Small intestine (tissue), 7 donors: Measurements from ENCODE around the gene CYTIP. TPM values are rescaled to one million over a fixed set of nuclear protein-coding genes. Genes with fewer than 3 reads are reported as not detected.
A peak's percentile ranks its signal among the peaks of the same experiment; 100 is the strongest.

ENCODE experiments used
- DNase-seq, 2 donors: peaks; one replicate each; pipeline versions ENCODE4 v3.0.0 to v3.0.0-alpha.2; 2013
- FAIRE-seq: peaks from 2 replicates; lab custom pipeline; 2012; peaks lifted over from hg19 to GRCh38; lab: Jason Lieb, UNC
- H3K27ac ChIP-seq, 3 donors: one replicate each; pipeline ENCODE4 v1.5.1; 2013; ENCODE audit warnings: low read length in 2 of 3, mild to moderate bottlenecking in 2 of 3, control low read depth in 1 of 3, inconsistent platforms in 1 of 3, low read depth in 1 of 3, moderate library complexity in 1 of 3
- H3K27me3 ChIP-seq, 3 donors: one replicate each; pipeline ENCODE4 v1.6.1; 2013; ENCODE audit warnings: low read length in 3 of 3, inconsistent platforms in 1 of 3; ENCODE audit not compliant: control insufficient read depth in 3 of 3, insufficient read depth in 3 of 3
- H3K36me3 ChIP-seq, 3 donors: one replicate each; pipeline ENCODE4 v1.6.1; 2013; ENCODE audit warnings: low read length in 3 of 3, inconsistent platforms in 1 of 3, low read depth in 1 of 3, mild to moderate bottlenecking in 1 of 3, moderate library complexity in 1 of 3; ENCODE audit not compliant: control insufficient read depth in 3 of 3, insufficient read depth in 2 of 3
- H3K4me1 ChIP-seq, 3 donors: one replicate each; pipeline ENCODE4 v1.6.1; 2013; ENCODE audit warnings: low read length in 2 of 3, inconsistent platforms in 1 of 3, low read depth in 1 of 3, mild to moderate bottlenecking in 1 of 3, moderate library complexity in 1 of 3; ENCODE audit not compliant: control insufficient read depth in 3 of 3, insufficient read depth in 2 of 3
- H3K4me3 ChIP-seq, 3 donors: one replicate each; pipeline ENCODE4 v1.5.1; 2013; ENCODE audit warnings: low read length in 3 of 3, control low read depth in 1 of 3, inconsistent platforms in 1 of 3, low read depth in 1 of 3, mild to moderate bottlenecking in 1 of 3, moderate library complexity in 1 of 3
- H3K9me3 ChIP-seq, 2 donors: one replicate each; pipeline ENCODE4 v1.6.1; 2013; ENCODE audit warnings: low read depth in 1 of 2, low read length in 1 of 2; ENCODE audit not compliant: control insufficient read depth in 2 of 2, insufficient read depth in 1 of 2
- WGBS, 3 donors: extraction: QIAGEN DNeasy Blood & Tissue Kit; methylation state at CpG; one replicate each; pipeline ENCODE4 v1.1.7; 2013; 5-methylcytosine and 5-hydroxymethylcytosine counted together
- polyA plus RNA-seq, 4 donors: library from polyadenylated mRNA; stranded (reverse) in 3 of 4; unstranded in 1 of 4; fragments of 200-250 nt in 3 of 4; fragments of 120-200 nt in 1 of 4; gene quantifications; one replicate each; pipeline versions ENCODE4 v1.2.1 to v1.2.3, GENCODE V29; 2013
- donor health status: healthy with polysubstance abuse.
- donor health status: control.
- donor health status: control.
- donor health status: Bipolar disorder and iron deficiency.
- donor health status: healthy.

CYTIP gene
- polyA plus RNA-seq, 4 donors, result 9.4 to 19.8 (median 16.6) TPM

GRCh38 chr2:157440404-157441071, 3.4 kb downstream of the CYTIP start:
- DNase-seq, result peak in 1 of 2 donors; percentile 56
- FAIRE-seq, result no peak
- Histone ChIP-seq H3K9me3 (no peaks in the 10 kb centered on the region), H3K27me3 (no peaks in the 10 kb centered on the region), H3K36me3 (peaks cover 0 to 3% (median 0%) of the 10 kb centered on the region in 3 donors), H3K4me3 (peak overlapping the region in 2 of 3 donors; percentile 59 to 60), H3K27ac (peak overlapping the region; percentile 30 to 97 (median 89)), H3K4me1 (peaks cover 0 to 34% (median 0%) of the 10 kb centered on the region in 3 donors)
- 11 to 40% (median 17%) methylated on average over 5 of the region's 5 CpGs for WGBS, 3 donors

- H3K36me3 ChIP-seq, result peaks cover 0 to 3% (median 0%) of the 10 kb centered on the region in 3 donors
- DNase-seq, result peak in 1 of 2 donors; percentile 88
- peak overlapping the region in 2 of 3 donors; percentile 59 to 60 for H3K4me3 ChIP-seq
- no peak for FAIRE-seq
- peak overlapping the region; percentile 69 to 97 (median 89) for H3K27ac ChIP-seq
- peaks cover 0 to 36% (median 0%) of the 10 kb centered on the region in 3 donors for H3K4me1 ChIP-seq
- H3K27me3 ChIP-seq, result no peaks in the 10 kb centered on the region
- WGBS, 3 donors, result 13 to 52% (median 14%) methylated on average over 1 of the region's 1 CpG
- H3K9me3 ChIP-seq, result no peaks in the 10 kb centered on the region
Measured at GRCh38 chr2:157439824-157440186, 4.1 kb downstream of the CYTIP start.

- Histone ChIP-seq H3K9me3 (no peaks in the 10 kb centered on the region), H3K27ac (peak overlapping the region; percentile 69 to 97 (median 89)), H3K27me3 (no peaks in the 10 kb centered on the region), H3K4me1 (peaks cover 0 to 35% (median 0%) of the 10 kb centered on the region in 3 donors), H3K4me3 (peak overlapping the region; percentile 11 to 60 (median 59)), H3K36me3 (peaks cover 0 to 3% (median 0%) of the 10 kb centered on the region in 3 donors)
- DNase-seq, result peak; percentile 58 to 88
- 14 to 29% (median 18%) methylated on average over 12 of the region's 12 CpGs for WGBS, 3 donors
- FAIRE-seq, result no peak
Measured at GRCh38 chr2:157438863-157439823, 4.7 kb downstream of the CYTIP start.

GRCh38 chr2:157433394-157433793, 10.5 kb downstream of the CYTIP start:
- no peak for DNase-seq
- Histone ChIP-seq H3K36me3 (peaks cover 0 to 4% (median 0%) of the 10 kb centered on the region in 3 donors), H3K27me3 (no peaks in the 10 kb centered on the region), H3K9me3 (no peaks in the 10 kb centered on the region), H3K4me3 (peak overlapping the region in 1 of 3 donors; percentile 7), H3K4me1 (peaks cover 5 to 26% (median 5%) of the 10 kb centered on the region in 3 donors), H3K27ac (peak overlapping the region in 1 of 3 donors; percentile 33)
- no peak for FAIRE-seq
- 6 to 13% (median 8%) methylated on average over 1 of the region's 1 CpG for WGBS, 3 donors

- FAIRE-seq, result no peak
- Histone ChIP-seq H3K9me3 (no peaks in the 10 kb centered on the region), H3K36me3 (peaks cover 0 to 8% (median 0%) of the 10 kb centered on the region in 3 donors), H3K4me3 (no peak overlapping the region), H3K4me1 (peaks cover 5 to 26% (median 5%) of the 10 kb centered on the region in 3 donors), H3K27me3 (no peaks in the 10 kb centered on the region), H3K27ac (peak overlapping the region in 1 of 3 donors; percentile 33)
- peak in 1 of 2 donors; percentile 29 for DNase-seq
- WGBS, 3 donors, result 47 to 55% (median 48%) methylated on average over 2 of the region's 2 CpGs
Measured at GRCh38 chr2:157432475-157433106, 11.3 kb downstream of the CYTIP start.

GRCh38 chr2:157431176-157431575, 12.7 kb downstream of the CYTIP start:
- no peak for DNase-seq

GRCh38 chr2:157428500-157429175, 15.3 kb downstream of the CYTIP start:
- peaks cover 0 to 15% (median 2%) of the 10 kb centered on the region in 3 donors for H3K36me3 ChIP-seq
- H3K4me3 ChIP-seq, result no peak overlapping the region
- peaks cover 0 to 8% of the 10 kb centered on the region in 2 donors for H3K9me3 ChIP-seq
- FAIRE-seq (no peak), DNase-seq (no peak)
- H3K27me3 ChIP-seq, result no peaks in the 10 kb centered on the region
- no peak overlapping the region for H3K27ac ChIP-seq
- 87 to 95% (median 89%) methylated on average over 2 of the region's 2 CpGs for WGBS, 3 donors
- H3K4me1 ChIP-seq, result peaks cover 5 to 14% (median 5%) of the 10 kb centered on the region in 3 donors

More at GRCh38 chr2:157431176-157431575, 12.7 kb downstream of the CYTIP start:
- WGBS, 3 donors, result 84 to 94% (median 85%) methylated on average over 3 of the region's 3 CpGs
- Histone ChIP-seq H3K4me1 (peaks cover 5 to 26% (median 5%) of the 10 kb centered on the region in 3 donors), H3K27me3 (no peaks in the 10 kb centered on the region), H3K9me3 (peaks cover 0 to 8% of the 10 kb centered on the region in 2 donors), H3K4me3 (no peak overlapping the region), H3K27ac (no peak overlapping the region), H3K36me3 (peaks cover 0 to 15% (median 2%) of the 10 kb centered on the region in 3 donors)
- no peak for FAIRE-seq
